Caco-2 (cell line): ENCODE measurements around the gene IMMP2L. TPM values are rescaled to one million over a fixed set of nuclear protein-coding genes. Genes with fewer than 3 reads are reported as not detected.

Experiments
- BruUV-seq: library from RNA; stranded (reverse); fragments of 400-500 nt; replicated peaks from 2 replicates; lab custom pipeline; 2021; lab: Mats Ljungman, UMichigan
- CTCF ChIA-PET: fragments of 300-600 bp; sonication (Branson Sonifier 250); formaldehyde crosslinking; loops from one replicate; lab custom pipeline; 2022; ENCODE audit warnings: antibody characterized with exemption; lab: Charles Lee
- POLR2A ChIA-PET: fragments of 300-600 bp; sonication (Branson Sonifier 250); formaldehyde crosslinking; loops from one replicate; lab custom pipeline; 2022; ENCODE audit warnings: antibody characterized with exemption; lab: Charles Lee
- DNase-seq, 2 experiments: peaks; one replicate each; pipeline versions ENCODE4 v3.0.0 to v3.0.0-alpha.2; 2020 to 2022
- H3K27me3 ChIP-seq: replicated peaks from 2 replicates; pipeline ENCODE4 v1.6.0; 2011; ENCODE audit warnings: low read length; ENCODE audit not compliant: control insufficient read depth, insufficient read depth
- H3K36me3 ChIP-seq: 2 replicates; pipeline ENCODE4 v1.5.1; 2011; ENCODE audit warnings: low read length; ENCODE audit not compliant: control insufficient read depth, insufficient read depth
- H3K4me1 ChIP-seq: fragments of 250-450 bp; sonication (Bioruptor Pico); 2 replicates; pipeline ENCODE4 v1.5.1; 2020; ENCODE audit warnings: mild to moderate bottlenecking
- H3K4me3 ChIP-seq: 2 replicates; pipeline ENCODE4 v1.5.1; 2011; ENCODE audit warnings: low read depth, mild to moderate bottlenecking, control low read depth, low read length
- H3K9me3 ChIP-seq: fragments of 250-450 bp; sonication (Bioruptor Pico); 2 replicates; pipeline ENCODE4 v1.5.1; 2020; ENCODE audit warnings: mild to moderate bottlenecking, moderate library complexity
- H3K27ac Mint-ChIP-seq: one replicate; pipeline ENCODE4 v1.8.0; 2022; ENCODE audit warnings: mixed read lengths; ENCODE audit not compliant: unreplicated experiment
- H3K27me3 Mint-ChIP-seq: one replicate; pipeline ENCODE4 v1.8.0; 2022; ENCODE audit warnings: mixed read lengths; ENCODE audit not compliant: insufficient read depth, unreplicated experiment
- H3K36me3 Mint-ChIP-seq: one replicate; pipeline ENCODE4 v1.8.0; 2022; ENCODE audit warnings: mild to moderate bottlenecking, mixed read lengths; ENCODE audit not compliant: insufficient read depth, unreplicated experiment
- H3K4me1 Mint-ChIP-seq: one replicate; pipeline ENCODE4 v1.8.0; 2022; ENCODE audit warnings: low read depth, mixed read lengths; ENCODE audit not compliant: unreplicated experiment
- H3K4me3 Mint-ChIP-seq: one replicate; pipeline ENCODE4 v1.8.0; 2022; ENCODE audit warnings: mild to moderate bottlenecking, moderate library complexity, mixed read lengths; ENCODE audit not compliant: unreplicated experiment
- H3K9me3 Mint-ChIP-seq: one replicate; pipeline ENCODE4 v1.8.0; 2022; ENCODE audit warnings: mixed read lengths; ENCODE audit not compliant: unreplicated experiment
- intact Hi-C: fragments of 100-400 bp; cut with micrococcal nuclease; formaldehyde crosslinking; loops from one replicate; pipeline ENCODE4 v1.10.0; 2022; ENCODE audit not compliant: unreplicated experiment
- total RNA-seq: library from RNA; stranded (reverse); gene quantifications from 2 replicates; pipeline ENCODE4 v1.2.3, GENCODE V29; 2022
- TF ChIP-seq, protein P1 (sequence below), 2 experiments: fragments of 200-600 bp in 1 of 2; IDR thresholded peaks; 1 replicate in 1 of 2; 2 replicates in 1 of 2; pipeline versions ENCODE4 v1.5.1 to v1.8.0; 2011 to 2022; ENCODE audit warnings: antibody characterized with exemption in 1 of 2, control low read depth in 1 of 2, inconsistent platforms in 1 of 2, low read depth in 1 of 2, low read length in 1 of 2, mild to moderate bottlenecking in 1 of 2, moderate library complexity in 1 of 2; ENCODE audit not compliant: insufficient read depth in 1 of 2, severe bottlenecking in 1 of 2, unreplicated experiment in 1 of 2

Gene IMMP2L
- total RNA-seq, 1 experiment from 2014 or later = 9.5 TPM

DNA sequence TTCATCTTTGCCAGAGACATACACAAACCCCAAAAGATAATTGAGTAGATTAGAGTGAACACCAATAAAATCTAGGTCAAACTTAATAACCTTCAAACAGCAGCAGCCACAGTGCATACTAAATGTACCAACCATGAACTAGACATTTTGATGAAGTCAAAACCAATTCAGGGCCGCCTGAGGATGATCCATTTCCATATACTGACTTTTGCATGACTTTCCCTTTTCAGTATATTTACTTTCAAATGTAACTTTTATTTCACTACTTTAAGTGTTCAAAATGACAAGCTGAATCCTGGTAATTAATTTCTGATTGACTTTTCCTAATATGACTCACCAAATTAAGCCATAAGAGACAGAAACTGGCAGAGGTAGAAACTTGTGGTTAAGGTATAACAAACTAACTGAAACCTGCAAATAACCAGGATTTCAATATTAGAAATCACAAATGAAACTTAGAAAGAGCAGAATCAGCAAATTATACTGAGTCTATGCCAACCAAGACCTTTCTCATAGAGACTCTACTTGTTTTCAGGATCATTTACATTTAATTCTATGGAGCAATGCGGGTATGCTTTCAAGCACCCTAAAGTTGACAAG lies 643.2 kb downstream of the IMMP2L start:
- DNase-seq = no peak
- H3K9me3 Mint-ChIP-seq = no peaks in the 10 kb centered on the region
- Histone ChIP-seq H3K4me3 (no peak overlapping the region), H3K9me3 (no peaks in the 10 kb centered on the region), H3K27me3 (no peaks in the 10 kb centered on the region), H3K36me3 (no peaks in the 10 kb centered on the region), H3K4me1 (no peaks in the 10 kb centered on the region)
- TF ChIP-seq, protein P1, sequence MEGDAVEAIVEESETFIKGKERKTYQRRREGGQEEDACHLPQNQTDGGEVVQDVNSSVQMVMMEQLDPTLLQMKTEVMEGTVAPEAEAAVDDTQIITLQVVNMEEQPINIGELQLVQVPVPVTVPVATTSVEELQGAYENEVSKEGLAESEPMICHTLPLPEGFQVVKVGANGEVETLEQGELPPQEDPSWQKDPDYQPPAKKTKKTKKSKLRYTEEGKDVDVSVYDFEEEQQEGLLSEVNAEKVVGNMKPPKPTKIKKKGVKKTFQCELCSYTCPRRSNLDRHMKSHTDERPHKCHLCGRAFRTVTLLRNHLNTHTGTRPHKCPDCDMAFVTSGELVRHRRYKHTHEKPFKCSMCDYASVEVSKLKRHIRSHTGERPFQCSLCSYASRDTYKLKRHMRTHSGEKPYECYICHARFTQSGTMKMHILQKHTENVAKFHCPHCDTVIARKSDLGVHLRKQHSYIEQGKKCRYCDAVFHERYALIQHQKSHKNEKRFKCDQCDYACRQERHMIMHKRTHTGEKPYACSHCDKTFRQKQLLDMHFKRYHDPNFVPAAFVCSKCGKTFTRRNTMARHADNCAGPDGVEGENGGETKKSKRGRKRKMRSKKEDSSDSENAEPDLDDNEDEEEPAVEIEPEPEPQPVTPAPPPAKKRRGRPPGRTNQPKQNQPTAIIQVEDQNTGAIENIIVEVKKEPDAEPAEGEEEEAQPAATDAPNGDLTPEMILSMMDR (IDR thresholded peaks at IDR 0.05; ENCODE audit: insufficient read depth in 1 of 2, low read depth in 1 of 2, low read length in 1 of 2, severe bottlenecking in 1 of 2, unreplicated experiment in 1 of 2) = no peak
- intact Hi-C loops = no loop called here
- H3K27me3 Mint-ChIP-seq = no peaks in the 10 kb centered on the region
- no peaks in the 10 kb centered on the region for H3K4me1 Mint-ChIP-seq
- no peak overlapping the region for H3K4me3 Mint-ChIP-seq
- no TSS peak for BruUV-seq
- CTCF ChIA-PET = no interaction called here
- no peak overlapping the region for H3K27ac Mint-ChIP-seq
- no peaks in the 10 kb centered on the region for H3K36me3 Mint-ChIP-seq
- POLR2A ChIA-PET = no interaction called here

DNA sequence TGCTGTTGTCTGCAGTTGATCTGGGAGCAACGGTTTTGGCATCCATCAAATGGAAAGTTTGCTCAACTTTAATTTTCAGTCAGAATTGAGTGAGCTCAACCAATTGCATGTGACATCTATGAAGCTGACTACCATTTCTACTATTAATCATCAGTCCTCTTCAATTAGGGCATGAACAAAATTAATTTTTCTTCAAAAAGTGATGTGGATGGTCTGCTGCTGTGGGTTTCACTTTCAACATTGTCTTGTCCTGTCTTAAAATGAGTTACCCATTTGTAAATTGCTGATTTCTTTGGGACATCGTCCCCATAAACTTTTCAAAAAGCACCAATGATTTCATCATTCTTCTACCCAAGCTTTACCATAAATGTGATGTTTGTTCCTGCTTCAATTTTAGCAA lies 648.0 kb downstream of the IMMP2L start:
- H3K27me3 ChIP-seq = no peaks in the 10 kb centered on the region
- Mint-ChIP-seq H3K36me3 (no peaks in the 10 kb centered on the region), H3K4me1 (no peaks in the 10 kb centered on the region), H3K27me3 (no peaks in the 10 kb centered on the region), H3K4me3 (no peak overlapping the region), H3K9me3 (no peaks in the 10 kb centered on the region), H3K27ac (no peak overlapping the region)
- no peaks in the 10 kb centered on the region for H3K4me1 ChIP-seq
- no peak overlapping the region for H3K4me3 ChIP-seq
- TF ChIP-seq, protein P1 (IDR thresholded peaks at IDR 0.05; ENCODE audit: insufficient read depth in 1 of 2, low read depth in 1 of 2, low read length in 1 of 2, severe bottlenecking in 1 of 2, unreplicated experiment in 1 of 2) = no peak
- intact Hi-C loops = no loop called here
- no peaks in the 10 kb centered on the region for H3K9me3 ChIP-seq
- BruUV-seq = no TSS peak
- H3K36me3 ChIP-seq = no peaks in the 10 kb centered on the region
- POLR2A ChIA-PET = no interaction called here
- CTCF ChIA-PET = no interaction called here
- no peak for DNase-seq

DNA sequence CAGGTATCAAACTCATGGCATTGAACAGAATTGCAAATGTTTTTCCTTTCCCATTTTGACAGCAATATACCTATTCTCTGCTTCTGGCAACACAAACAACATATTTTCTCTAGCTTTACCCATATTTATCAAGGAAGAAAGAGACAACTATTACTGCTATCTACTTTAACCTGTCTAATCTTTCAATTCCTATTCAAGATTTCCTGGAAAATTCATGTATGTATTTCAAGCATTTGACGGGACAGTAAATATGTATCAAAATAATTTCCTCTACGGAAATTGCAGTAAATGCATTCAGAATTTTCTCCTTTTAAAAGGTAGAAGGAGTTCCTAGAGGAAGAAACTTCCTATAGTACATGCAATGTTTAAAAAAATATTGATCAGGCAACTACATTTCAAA lies 650.7 kb downstream of the IMMP2L start:
- ChIA-PET CTCF (no interaction called here), POLR2A (no interaction called here)
- Histone ChIP-seq H3K4me3 (no peak overlapping the region), H3K36me3 (no peaks in the 10 kb centered on the region), H3K27me3 (no peaks in the 10 kb centered on the region), H3K4me1 (no peaks in the 10 kb centered on the region), H3K9me3 (no peaks in the 10 kb centered on the region)
- Mint-ChIP-seq H3K36me3 (no peaks in the 10 kb centered on the region), H3K27ac (no peak overlapping the region), H3K9me3 (no peaks in the 10 kb centered on the region), H3K4me3 (no peak overlapping the region), H3K4me1 (no peaks in the 10 kb centered on the region), H3K27me3 (no peaks in the 10 kb centered on the region)
- no TSS peak for BruUV-seq
- TF ChIP-seq, protein P1 (IDR thresholded peaks at IDR 0.05; ENCODE audit: insufficient read depth in 1 of 2, low read depth in 1 of 2, low read length in 1 of 2, severe bottlenecking in 1 of 2, unreplicated experiment in 1 of 2) = no peak
- intact Hi-C loops = no loop called here
- no peak for DNase-seq
